GM12872 (cell line): Measurements from ENCODE around the gene TMEM119.

ENCODE experiments used
- CTCF ChIP-seq: IDR thresholded peaks from 3 replicates; pipeline ENCODE4 v1.5.1; 2011; ENCODE audit warnings: low read depth, mild to moderate bottlenecking, low read length, moderate library complexity; ENCODE audit not compliant: insufficient read depth

TMEM119 gene

GRCh38 chr12:108629824-108630476 is 32.1 kb upstream of the TMEM119 start:
- TF ChIP-seq CTCF = no peak

- TF ChIP-seq CTCF = no peak
Observed at GRCh38 chr12:108629151-108629550, 31.3 kb upstream of the TMEM119 start.

- no peak for TF ChIP-seq CTCF
Observed at GRCh38 chr12:108627134-108627920, 29.4 kb upstream of the TMEM119 start.

GRCh38 chr12:108625228-108625627 is 27.3 kb upstream of the TMEM119 start:
- TF ChIP-seq CTCF = no peak

- no peak for TF ChIP-seq CTCF
Observed at GRCh38 chr12:108623577-108623976, 25.7 kb upstream of the TMEM119 start.

GRCh38 chr12:108622921-108623514 is 25.1 kb upstream of the TMEM119 start:
- no peak for TF ChIP-seq CTCF

GRCh38 chr12:108622421-108622820 is 24.5 kb upstream of the TMEM119 start:
- no peak for TF ChIP-seq CTCF
